Naive thymus-derived CD4-positive, alpha-beta T cell (primary cell): ENCODE results near the gene KHNYN. TPM values are rescaled to one million over a fixed set of nuclear protein-coding genes. Genes with fewer than 3 reads are reported as not detected.
"Not testable (repeated sequence)": the region's sequence is repeated elsewhere in the genome, so short reads cannot be mapped to it uniquely, and the experiment has no call there.

Experiments used
- ATAC-seq: fragments of 150-1000 bp; cut with Tn5 transposase; 2 replicates; pipeline ENCODE4 v1.10.0; 2021; ENCODE audit warnings: mild to moderate bottlenecking, moderate library complexity
- CTCF ChIA-PET: fragments of 350-600 bp; sonication (Branson Sonifier 250); formaldehyde crosslinking; loops from one replicate; lab custom pipeline; 2021; ENCODE audit warnings: antibody characterized with exemption; lab: Charles Lee
- POLR2A ChIA-PET: fragments of 350-600 bp; sonication (Branson Sonifier 250); formaldehyde crosslinking; loops from one replicate; lab custom pipeline; 2021; ENCODE audit warnings: antibody characterized with exemption, inconsistent platforms; lab: Charles Lee
- DNase-seq, 9 donors: peaks; one replicate each; pipeline versions ENCODE4 v3.0.0 to v3.0.0-alpha.2; 2020 to 2022; ENCODE audit warnings: mixed read lengths in 1 of 9
- H3K27ac ChIP-seq: one replicate; pipeline ENCODE4 v1.7.0; 2013; ENCODE audit warnings: mild to moderate bottlenecking, low read depth, low read length, moderate library complexity
- H3K27me3 ChIP-seq, 2 donors: one replicate each; pipeline ENCODE4 v1.7.0; 2013; ENCODE audit warnings: low read length in 2 of 2, mild to moderate bottlenecking in 2 of 2, moderate library complexity in 2 of 2; ENCODE audit not compliant: control insufficient read depth in 2 of 2, insufficient read depth in 2 of 2
- H3K36me3 ChIP-seq, 3 experiments: 1 replicate in 2 of 3; 2 replicates in 1 of 3; pipeline ENCODE4 v1.7.0; 2013; ENCODE audit warnings: low read length in 3 of 3, mild to moderate bottlenecking in 3 of 3, moderate library complexity in 1 of 3; ENCODE audit not compliant: insufficient read depth in 3 of 3, control insufficient read depth in 2 of 3
- H3K4me1 ChIP-seq, 2 donors: one replicate each; pipeline ENCODE4 v1.7.0; 2013; ENCODE audit warnings: low read length in 2 of 2, mild to moderate bottlenecking in 2 of 2, moderate library complexity in 1 of 2; ENCODE audit not compliant: control insufficient read depth in 2 of 2, insufficient read depth in 2 of 2
- H3K4me3 ChIP-seq: 2 replicates; pipeline ENCODE4 v1.7.0; 2013; ENCODE audit warnings: mild to moderate bottlenecking, low read length
- H3K9me3 ChIP-seq, 3 experiments: 1 replicate in 2 of 3; 2 replicates in 1 of 3; pipeline ENCODE4 v1.7.0; 2013; ENCODE audit warnings: low read length in 3 of 3; ENCODE audit not compliant: control insufficient read depth in 2 of 3
- H3K27ac Mint-ChIP-seq, 9 donors: one replicate each; pipeline ENCODE4 v1.8.0; 2020 to 2022; ENCODE audit warnings: mixed read lengths in 9 of 9, mild to moderate bottlenecking in 8 of 9, moderate library complexity in 5 of 9, inconsistent platforms in 2 of 9
- H3K27me3 Mint-ChIP-seq, 5 donors: one replicate each; pipeline ENCODE4 v1.8.0; 2021 to 2022; ENCODE audit warnings: mixed read lengths in 5 of 5, mild to moderate bottlenecking in 1 of 5
- H3K36me3 Mint-ChIP-seq, 5 donors: one replicate each; pipeline ENCODE4 v1.8.0; 2020 to 2022; ENCODE audit warnings: mixed read lengths in 5 of 5, mild to moderate bottlenecking in 3 of 5, inconsistent platforms in 1 of 5
- H3K4me1 Mint-ChIP-seq, 7 donors: one replicate each; pipeline ENCODE4 v1.8.0; 2020 to 2022; ENCODE audit warnings: mixed read lengths in 7 of 7, mild to moderate bottlenecking in 3 of 7, inconsistent platforms in 1 of 7
- H3K4me3 Mint-ChIP-seq, 10 donors: one replicate each; pipeline ENCODE4 v1.8.0; 2020 to 2022; ENCODE audit warnings: mild to moderate bottlenecking in 10 of 10, mixed read lengths in 10 of 10, moderate library complexity in 6 of 10, inconsistent platforms in 2 of 10
- H3K9me3 Mint-ChIP-seq, 11 donors: one replicate each; pipeline ENCODE4 v1.8.0; 2020 to 2022; ENCODE audit warnings: mixed read lengths in 11 of 11, mild to moderate bottlenecking in 4 of 11, inconsistent platforms in 1 of 11, moderate library complexity in 1 of 11
- intact Hi-C, 2 donors: fragments of 100-400 bp; cut with micrococcal nuclease; formaldehyde crosslinking; loops; one replicate each; pipeline ENCODE4 v1.15.1; 2023
- polyA plus RNA-seq, 2 donors: library from polyadenylated mRNA; unstranded; fragments of 300-500 nt; fragmentation: Illumina TruSeq; gene quantifications; one replicate each; pipeline ENCODE4 v1.2.3, GENCODE V29; 2021
- total RNA-seq, 6 experiments: library from RNA in 5 of 6; stranded (reverse) in 5 of 6; gene quantifications; 1 replicate in 5 of 6; 2 replicates in 1 of 6; pipeline ENCODE4 v1.2.3 and lab custom pipeline; 2021 to 2026

Gene KHNYN
- total and polyA plus RNA-seq, 7 experiments from 2014 or later = 12.7 to 139 (median 118) TPM

- DNase-seq, H3K27me3 ChIP-seq, ATAC-seq, intact Hi-C loops, H3K27ac ChIP-seq, POLR2A ChIA-PET, H3K4me3 ChIP-seq, H3K9me3 Mint-ChIP-seq, H3K4me1 Mint-ChIP-seq, H3K36me3 ChIP-seq, H3K9me3 ChIP-seq, CTCF ChIA-PET, H3K4me1 ChIP-seq, H3K4me3 Mint-ChIP-seq, H3K27ac Mint-ChIP-seq, H3K36me3 Mint-ChIP-seq: not testable (repeated sequence)
- H3K27me3 Mint-ChIP-seq = peaks cover 4 to 51% (median 19%) of the 10 kb centered on the region in 5 donors
These were observed 42.2 kb upstream of the KHNYN start for GRCh38 chr14:24387579-24387978.

DNA sequence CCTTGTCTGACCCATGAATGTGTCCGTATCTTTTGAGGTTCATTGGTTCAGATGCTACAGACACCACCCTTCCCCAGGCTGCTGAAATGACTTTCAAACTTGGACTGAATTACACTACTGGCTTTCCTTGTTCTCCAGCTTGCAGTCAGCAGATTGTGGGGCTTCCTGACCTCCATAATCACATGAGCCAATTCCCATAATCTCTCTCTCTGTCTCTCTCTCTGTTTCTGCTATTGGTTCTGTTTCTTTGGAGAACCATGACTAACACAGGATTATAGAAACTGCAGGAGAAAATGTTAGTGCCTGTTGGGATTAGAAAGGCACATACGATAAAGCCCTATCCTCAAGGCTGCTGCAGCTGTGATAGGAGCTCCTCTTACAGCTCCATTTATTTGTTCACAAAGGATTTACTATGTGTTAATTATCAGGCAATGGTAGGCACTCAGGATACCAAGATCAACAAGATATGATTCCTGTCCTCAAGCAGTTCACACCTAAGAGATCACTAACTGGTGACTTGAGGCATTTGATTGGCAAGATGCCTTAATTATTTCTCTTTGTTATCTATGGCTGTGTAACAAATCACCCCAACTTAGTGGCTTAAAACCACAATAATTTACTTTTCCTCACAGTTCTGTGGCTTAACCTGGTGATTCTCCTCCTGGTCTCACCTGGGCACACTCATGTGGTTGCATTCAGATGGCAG, 41.1 kb upstream of the KHNYN start:
- H3K4me1 ChIP-seq = no peaks in the 10 kb centered on the region
- Mint-ChIP-seq H3K4me1 (no peaks in the 10 kb centered on the region), H3K36me3 (no peaks in the 10 kb centered on the region), H3K9me3 (no peaks in the 10 kb centered on the region), H3K27ac (no peak overlapping the region), H3K27me3 (peaks cover 5 to 52% (median 19%) of the 10 kb centered on the region in 5 donors), H3K4me3 (no peak overlapping the region)
- H3K36me3 ChIP-seq = no peaks in the 10 kb centered on the region
- no peak for DNase-seq
- H3K27me3 ChIP-seq = no peaks in the 10 kb centered on the region
- ChIA-PET POLR2A (no interaction called here), CTCF (no interaction called here)
- intact Hi-C loops = no loop called here
- no peak overlapping the region for H3K4me3 ChIP-seq
- ATAC-seq = no peak
- H3K9me3 ChIP-seq = no peaks in the 10 kb centered on the region
- no peak overlapping the region for H3K27ac ChIP-seq

- H3K9me3 Mint-ChIP-seq = no peaks in the 10 kb centered on the region
- intact Hi-C loops = no loop called here
- Histone ChIP-seq H3K27me3 (no peaks in the 10 kb centered on the region), H3K4me3 (no peak overlapping the region), H3K4me1 (no peaks in the 10 kb centered on the region), H3K27ac (no peak overlapping the region), H3K9me3 (no peaks in the 10 kb centered on the region), H3K36me3 (no peaks in the 10 kb centered on the region)
- peaks cover 5 to 55% (median 19%) of the 10 kb centered on the region in 5 donors for H3K27me3 Mint-ChIP-seq
- ChIA-PET POLR2A (no interaction called here), CTCF (no interaction called here)
- no peaks in the 10 kb centered on the region for H3K36me3 Mint-ChIP-seq
- ATAC-seq (no peak), DNase-seq (no peak)
- H3K27ac Mint-ChIP-seq = no peak overlapping the region
- H3K4me1 Mint-ChIP-seq = no peaks in the 10 kb centered on the region
- no peak overlapping the region for H3K4me3 Mint-ChIP-seq
These were observed 40.4 kb upstream of the KHNYN start for GRCh38 chr14:24389226-24389848.

DNA sequence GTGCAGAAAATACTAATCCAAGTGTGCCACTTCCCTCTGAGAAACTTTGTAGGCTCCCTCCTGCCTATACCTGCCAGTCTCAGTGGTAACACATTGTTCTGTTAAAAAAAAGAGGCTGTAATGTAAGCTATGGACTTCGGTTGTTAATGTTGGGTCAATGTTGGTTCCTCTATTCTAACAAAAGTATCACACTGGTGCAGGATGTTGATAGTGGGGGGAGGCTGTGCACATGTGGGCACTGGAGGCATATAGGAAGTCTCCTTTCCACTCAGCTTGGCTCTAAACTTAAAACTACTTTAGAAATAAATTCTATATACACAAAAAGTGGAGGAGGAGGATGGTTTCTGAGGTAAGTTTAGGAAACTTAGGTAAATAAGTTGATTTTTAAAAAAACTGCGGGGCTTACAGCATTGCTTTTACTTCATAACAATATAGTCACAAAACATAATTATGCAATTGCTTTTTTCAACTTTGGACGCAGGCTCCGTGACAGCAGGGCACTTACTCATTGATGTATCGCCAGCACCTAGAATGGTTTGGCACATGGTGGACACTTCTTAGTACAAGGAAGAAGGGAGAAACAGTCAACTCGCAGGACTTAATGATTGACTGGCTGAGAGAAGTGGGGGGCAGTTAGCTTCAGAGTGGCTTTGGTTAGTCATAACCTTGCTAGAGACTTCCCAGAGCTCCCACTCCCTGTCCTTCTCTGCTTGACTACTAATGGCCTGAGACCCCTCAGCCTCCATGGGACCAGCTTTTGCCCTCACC, 38.9 kb upstream of the KHNYN start:
- Histone ChIP-seq H3K27me3 (no peaks in the 10 kb centered on the region), H3K4me1 (no peaks in the 10 kb centered on the region), H3K27ac (no peak overlapping the region), H3K9me3 (no peaks in the 10 kb centered on the region), H3K36me3 (no peaks in the 10 kb centered on the region), H3K4me3 (no peak overlapping the region)
- Mint-ChIP-seq H3K27me3 (peaks cover 5 to 52% (median 17%) of the 10 kb centered on the region in 5 donors), H3K27ac (no peak overlapping the region), H3K36me3 (no peaks in the 10 kb centered on the region), H3K9me3 (no peaks in the 10 kb centered on the region), H3K4me3 (no peak overlapping the region), H3K4me1 (peaks cover 0 to 4% (median 0%) of the 10 kb centered on the region in 7 donors)
- intact Hi-C loops = no loop called here
- POLR2A ChIA-PET = interaction anchor here (0.7 kb wide), 2 partner anchors 77 to 480 kb away, joined by 3 read pairs; no protein-coding TSS in a partner anchor
- CTCF ChIA-PET = interaction anchor here (0.7 kb wide), 1 partner anchor 46 kb away, joined by 3 read pairs; no protein-coding TSS in a partner anchor
- DNase-seq (no peak), ATAC-seq (no peak)

DNA sequence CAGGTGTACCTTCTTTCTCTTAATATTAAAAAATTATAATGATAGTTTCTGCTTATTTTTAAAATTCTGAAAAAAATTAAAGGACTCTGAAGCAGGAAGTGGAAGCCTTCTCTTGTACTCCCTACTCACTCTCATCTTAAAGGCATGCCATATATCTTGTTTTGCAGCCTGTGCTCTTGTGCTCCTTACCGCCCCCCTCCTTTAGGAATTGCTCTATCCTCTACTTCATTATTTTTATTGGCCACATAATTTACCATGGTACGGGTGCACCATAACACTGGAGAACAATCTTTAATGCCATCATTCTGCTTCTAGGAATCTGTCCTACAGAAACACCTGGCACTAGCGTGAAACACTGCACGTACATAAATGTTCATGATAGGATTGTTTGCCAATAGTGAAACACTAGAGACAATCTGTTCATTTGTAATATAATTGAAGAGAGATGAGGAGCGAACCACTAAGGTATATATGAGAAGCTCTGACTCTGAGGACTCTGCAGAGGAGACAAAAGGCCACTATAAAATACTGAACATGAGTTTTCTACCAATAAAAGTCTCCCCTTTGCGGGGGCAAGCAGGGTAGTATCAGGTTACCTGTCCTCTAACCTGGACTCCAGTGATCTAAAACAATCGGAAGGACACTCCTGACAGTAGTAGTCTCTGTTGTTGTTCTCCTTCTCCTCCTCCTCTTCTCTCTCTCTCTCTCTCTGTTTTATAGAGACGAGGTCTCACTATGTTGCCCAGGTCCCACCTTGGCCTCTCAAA, 37.2 kb upstream of the KHNYN start:
- no peaks in the 10 kb centered on the region for H3K36me3 ChIP-seq
- Mint-ChIP-seq H3K4me1 (peaks cover 0 to 6% (median 0%) of the 10 kb centered on the region in 7 donors), H3K4me3 (no peak overlapping the region), H3K36me3 (no peaks in the 10 kb centered on the region), H3K27ac (no peak overlapping the region), H3K9me3 (no peaks in the 10 kb centered on the region), H3K27me3 (peaks cover 5 to 57% (median 17%) of the 10 kb centered on the region in 5 donors)
- intact Hi-C loops = no loop called here
- ATAC-seq (no peak), DNase-seq (no peak)
- ChIA-PET CTCF (no interaction called here), POLR2A (interaction anchor here (0.7 kb wide), 1 partner anchor 40 kb away, joined by 3 read pairs; no protein-coding TSS in a partner anchor)
- H3K9me3 ChIP-seq = no peaks in the 10 kb centered on the region
- no peaks in the 10 kb centered on the region for H3K4me1 ChIP-seq
- no peak overlapping the region for H3K4me3 ChIP-seq
- no peak overlapping the region for H3K27ac ChIP-seq
- no peaks in the 10 kb centered on the region for H3K27me3 ChIP-seq

- ATAC-seq (no peak), DNase-seq (no peak)
- Histone ChIP-seq H3K4me1 (peaks cover 0 to 2% of the 10 kb centered on the region in 2 donors), H3K4me3 (no peak overlapping the region), H3K9me3 (no peaks in the 10 kb centered on the region), H3K36me3 (no peaks in the 10 kb centered on the region), H3K27ac (no peak overlapping the region), H3K27me3 (no peaks in the 10 kb centered on the region)
- H3K27ac Mint-ChIP-seq = no peak overlapping the region
- H3K9me3 Mint-ChIP-seq = no peaks in the 10 kb centered on the region
- H3K36me3 Mint-ChIP-seq = no peaks in the 10 kb centered on the region
- H3K27me3 Mint-ChIP-seq = peaks cover 5 to 49% (median 12%) of the 10 kb centered on the region in 5 donors
- peaks cover 0 to 9% (median 3%) of the 10 kb centered on the region in 7 donors for H3K4me1 Mint-ChIP-seq
- POLR2A ChIA-PET = no interaction called here
- intact Hi-C loops = no loop called here
- no peak overlapping the region for H3K4me3 Mint-ChIP-seq
- CTCF ChIA-PET = no interaction called here
These were observed 35.5 kb upstream of the KHNYN start for GRCh38 chr14:24394275-24394674.
